Measurements from ENCODE around the gene KRTAP10-5.
"Not testable (repeated sequence)": the region's sequence is repeated elsewhere in the genome, so short reads cannot be mapped to it uniquely, and the experiment has no call there.

The KRTAP10-5 gene

GRCh38 chr21:44580231-44580821, at the start of gene KRTAP10-5:
Gene KRTAP10-5 (minus strand): TSS chr21:44580604. CDS start chr21:44580578, 26 bp downstream.
- H3K4me3 ChIP-seq (ENCODE audit: control insufficient read depth, low read depth, low read length); DNase-seq (ENCODE audit: low read depth): not testable (repeated sequence)

DNA sequence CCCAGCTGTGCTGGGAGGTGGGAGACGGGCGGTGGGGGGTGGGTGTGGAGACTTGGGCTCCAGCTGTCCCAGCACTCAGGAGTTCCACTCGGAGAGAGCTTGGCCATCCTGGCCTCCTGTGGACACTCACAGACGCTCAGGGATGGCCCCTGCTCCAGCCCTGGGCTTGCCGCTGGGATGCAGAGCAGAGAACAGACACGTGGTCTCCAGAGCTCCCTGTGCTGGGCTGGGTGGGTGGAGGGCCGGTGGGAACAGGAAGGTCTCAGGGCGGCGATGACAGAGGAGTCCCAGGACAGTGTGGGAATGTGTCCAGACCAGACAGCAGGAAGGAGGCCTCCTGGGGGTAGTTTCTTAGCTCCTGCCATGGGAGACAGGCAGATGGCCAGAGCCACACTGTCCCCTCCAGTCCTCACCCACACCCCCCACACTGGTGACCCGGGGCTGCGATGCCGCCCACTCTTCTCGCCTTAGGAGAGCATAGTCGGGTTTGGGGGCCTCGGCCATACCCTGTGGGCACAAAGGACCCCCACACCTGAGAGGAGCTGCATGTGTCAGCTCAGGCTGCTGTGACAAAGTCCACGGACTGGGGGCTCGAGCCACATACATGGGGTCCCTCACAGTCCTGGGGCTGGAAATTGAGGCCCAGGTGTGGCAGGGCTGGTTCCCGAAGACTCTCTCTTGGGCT, 48.4 kb upstream of the KRTAP10-5 start:
- no peak for DNase-seq (ENCODE audit: low read depth)
- no peak overlapping the region for H3K4me3 ChIP-seq (ENCODE audit: control insufficient read depth, low read depth, low read length)
- TF ChIP-seq, protein P1, sequence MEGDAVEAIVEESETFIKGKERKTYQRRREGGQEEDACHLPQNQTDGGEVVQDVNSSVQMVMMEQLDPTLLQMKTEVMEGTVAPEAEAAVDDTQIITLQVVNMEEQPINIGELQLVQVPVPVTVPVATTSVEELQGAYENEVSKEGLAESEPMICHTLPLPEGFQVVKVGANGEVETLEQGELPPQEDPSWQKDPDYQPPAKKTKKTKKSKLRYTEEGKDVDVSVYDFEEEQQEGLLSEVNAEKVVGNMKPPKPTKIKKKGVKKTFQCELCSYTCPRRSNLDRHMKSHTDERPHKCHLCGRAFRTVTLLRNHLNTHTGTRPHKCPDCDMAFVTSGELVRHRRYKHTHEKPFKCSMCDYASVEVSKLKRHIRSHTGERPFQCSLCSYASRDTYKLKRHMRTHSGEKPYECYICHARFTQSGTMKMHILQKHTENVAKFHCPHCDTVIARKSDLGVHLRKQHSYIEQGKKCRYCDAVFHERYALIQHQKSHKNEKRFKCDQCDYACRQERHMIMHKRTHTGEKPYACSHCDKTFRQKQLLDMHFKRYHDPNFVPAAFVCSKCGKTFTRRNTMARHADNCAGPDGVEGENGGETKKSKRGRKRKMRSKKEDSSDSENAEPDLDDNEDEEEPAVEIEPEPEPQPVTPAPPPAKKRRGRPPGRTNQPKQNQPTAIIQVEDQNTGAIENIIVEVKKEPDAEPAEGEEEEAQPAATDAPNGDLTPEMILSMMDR (IDR thresholded peaks at IDR 0.05; ENCODE audit: control insufficient read depth, insufficient read depth, low read depth, low read length, missing control alignments), result no peak

DNA sequence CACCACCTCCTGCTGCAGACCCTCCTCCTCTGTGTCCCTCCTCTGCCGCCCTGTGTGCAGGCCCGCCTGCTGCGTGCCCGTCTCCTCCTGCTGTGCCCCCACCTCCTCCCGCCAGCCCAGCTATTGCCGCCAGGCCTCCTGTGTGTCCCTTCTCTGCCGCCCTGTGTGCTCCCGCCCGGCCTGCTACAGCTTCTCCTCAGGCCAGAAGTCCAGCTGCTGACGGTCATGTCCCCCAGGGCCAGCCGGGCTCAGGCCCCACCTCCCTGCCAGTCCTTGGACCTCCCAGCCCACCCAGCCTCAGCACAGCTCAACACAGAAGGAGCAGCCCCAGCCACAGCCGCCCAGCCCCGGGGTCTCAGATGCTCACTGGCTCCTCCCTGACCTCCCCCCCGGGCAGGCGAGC, 47.4 kb upstream of the KRTAP10-5 start:
- not testable (repeated sequence) for H3K4me3 ChIP-seq (ENCODE audit: control insufficient read depth, low read depth, low read length); DNase-seq (ENCODE audit: low read depth)

DNA sequence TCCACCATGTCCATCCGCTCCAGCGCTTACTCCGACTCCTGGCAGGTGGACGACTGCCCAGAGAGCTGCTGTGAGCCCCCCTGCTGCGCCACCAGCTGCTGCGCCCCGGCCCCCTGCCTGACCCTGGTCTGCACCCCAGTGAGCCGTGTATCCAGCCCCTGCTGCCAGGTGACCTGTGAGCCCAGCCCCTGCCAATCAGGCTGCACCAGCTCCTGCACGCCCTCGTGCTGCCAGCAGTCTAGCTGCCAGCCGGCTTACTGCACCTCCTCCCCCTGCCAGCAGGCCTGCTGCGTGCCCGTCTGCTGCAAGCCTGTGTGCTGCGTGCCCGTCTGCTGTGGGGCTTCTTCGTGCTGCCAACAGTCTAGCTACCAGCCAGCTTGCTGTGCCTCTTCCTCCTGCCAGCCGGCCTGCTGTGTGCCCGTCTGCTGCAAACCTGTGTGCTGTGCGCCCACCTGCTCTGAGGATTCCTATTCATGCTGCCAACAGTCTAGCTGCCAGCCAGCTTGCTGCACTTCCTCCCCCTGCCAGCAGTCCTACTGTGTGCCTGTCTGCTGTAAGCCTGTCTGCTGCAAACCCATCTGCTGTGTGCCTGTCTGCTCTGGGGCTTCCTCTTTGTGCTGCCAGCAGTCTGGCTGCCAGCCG, 46.9 kb upstream of the KRTAP10-5 start:
- H3K4me3 ChIP-seq (ENCODE audit: control insufficient read depth, low read depth, low read length); DNase-seq (ENCODE audit: low read depth): not testable (repeated sequence)

- no peak within 1 kb of the TSS for H3K4me3 ChIP-seq (ENCODE audit: control insufficient read depth, low read depth, low read length)
- TF ChIP-seq, protein P1 (IDR thresholded peaks at IDR 0.05; ENCODE audit: control insufficient read depth, insufficient read depth, low read depth, low read length, missing control alignments), result no peak
- no peak for DNase-seq (ENCODE audit: low read depth)
Measured at GRCh38 chr21:44626673-44627143, 46.3 kb upstream of the KRTAP10-5 start, which contains the start of gene KRTAP10-9. Gene KRTAP10-9 (plus strand): TSS chr21:44627093. CDS start chr21:44627172, 79 bp downstream.

GRCh38 chr21:44626262-44626661, 45.9 kb upstream of the KRTAP10-5 start:
- TF ChIP-seq, protein P1 (IDR thresholded peaks at IDR 0.05; ENCODE audit: control insufficient read depth, insufficient read depth, low read depth, low read length, missing control alignments), result no peak
- no peak for DNase-seq (ENCODE audit: low read depth)
- H3K4me3 ChIP-seq (ENCODE audit: control insufficient read depth, low read depth, low read length), result no peak overlapping the region

DNA sequence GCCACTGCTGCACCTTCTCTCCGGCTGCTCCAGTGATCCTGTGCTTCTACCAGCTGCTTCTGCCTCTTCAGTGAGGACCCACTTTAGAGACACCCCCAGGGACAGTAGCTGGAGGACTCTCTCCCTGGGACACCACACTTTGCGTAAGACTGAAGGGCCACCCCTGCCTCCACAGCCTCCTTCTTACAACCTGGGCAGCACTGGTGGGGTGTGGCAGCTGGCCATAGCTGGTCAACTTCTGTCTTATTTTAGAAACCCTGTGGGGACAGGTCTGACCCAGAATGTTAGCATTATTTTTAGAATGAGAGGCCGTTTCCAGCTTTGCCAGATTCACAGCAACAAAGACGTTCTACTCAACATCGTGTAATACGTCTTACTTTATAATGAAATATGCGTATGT, 45.4 kb upstream of the KRTAP10-5 start:
- no peak for DNase-seq (ENCODE audit: low read depth)
- TF ChIP-seq, protein P1 (IDR thresholded peaks at IDR 0.05; ENCODE audit: control insufficient read depth, insufficient read depth, low read depth, low read length, missing control alignments), result no peak
- H3K4me3 ChIP-seq (ENCODE audit: control insufficient read depth, low read depth, low read length), result no peak overlapping the region

GRCh38 chr21:44623575-44623974, 43.2 kb upstream of the KRTAP10-5 start:
- TF ChIP-seq, protein P1 (IDR thresholded peaks at IDR 0.05; ENCODE audit: control insufficient read depth, insufficient read depth, low read depth, low read length, missing control alignments), result no peak
- H3K4me3 ChIP-seq (ENCODE audit: control insufficient read depth, low read depth, low read length), result no peak overlapping the region
- DNase-seq (ENCODE audit: low read depth), result no peak
